ENCODE results near the gene KDSR.

DNA sequence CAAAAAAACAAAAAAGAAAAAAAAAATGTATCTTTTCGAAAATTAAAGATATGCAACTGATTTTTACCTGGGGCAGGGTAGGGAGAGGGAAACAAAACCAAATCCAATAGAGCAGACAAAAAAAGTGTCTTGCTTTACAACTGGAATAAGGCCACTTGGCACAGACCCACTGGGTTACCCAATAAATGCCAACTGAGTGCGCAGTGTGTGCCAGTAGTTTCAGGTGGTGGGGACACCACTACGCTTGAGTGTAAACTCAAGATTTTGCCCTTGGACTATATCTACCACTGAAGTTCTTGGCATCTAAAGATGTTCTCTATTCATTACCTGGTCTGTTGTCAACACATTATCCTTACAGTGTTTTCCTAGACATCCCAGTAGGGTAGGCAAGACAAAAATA, 39.0 kb upstream of the KDSR start:
- no peak for TF ChIP-seq POLR2A (IDR thresholded peaks at IDR 0.05; ENCODE audit: low read depth, low read length)
- TF ChIP-seq POLR2AphosphoS5 (IDR thresholded peaks at IDR 0.05; ENCODE audit: low read depth, low read length): no peak

Measured in GM12891 (cell line).